ENCODE measurements around the gene ZDHHC22.

GRCh38 chr14:77088219-77088618, 53.4 kb downstream of the ZDHHC22 start:
- TF ChIP-seq CTCF (IDR thresholded peaks at IDR 0.05; ENCODE audit: insufficient read depth, low read length, poor library complexity, severe bottlenecking) (no peak), EZH2phosphoT487 (conservative IDR thresholded peaks at IDR 0.05; ENCODE audit: low read length) (no peak)
